Measurements from ENCODE around the gene PABPN1L.

The PABPN1L gene

GRCh38 chr16:88908307-88908706 lies 41.8 kb upstream of the PABPN1L start:
- no peaks in the 10 kb centered on the region for H3K36me3 ChIP-seq (replicated peaks)
- in situ Hi-C loops (cut with HindIII; ENCODE audit: low pct_ligation_motif_present, low sequenced_read_pairs): no loop called here
- H3K27me3 ChIP-seq (replicated peaks): peaks cover 12% of the 10 kb centered on the region
- no peak overlapping the region for H3K4me3 ChIP-seq (ENCODE audit: low read depth, low read length)
- no peak overlapping the region for H3K27ac ChIP-seq
- no peak for DNase-seq
- TF ChIP-seq CTCF (IDR thresholded peaks at IDR 0.05; ENCODE audit: low read depth, low read length, missing control alignments): no peak

DNA sequence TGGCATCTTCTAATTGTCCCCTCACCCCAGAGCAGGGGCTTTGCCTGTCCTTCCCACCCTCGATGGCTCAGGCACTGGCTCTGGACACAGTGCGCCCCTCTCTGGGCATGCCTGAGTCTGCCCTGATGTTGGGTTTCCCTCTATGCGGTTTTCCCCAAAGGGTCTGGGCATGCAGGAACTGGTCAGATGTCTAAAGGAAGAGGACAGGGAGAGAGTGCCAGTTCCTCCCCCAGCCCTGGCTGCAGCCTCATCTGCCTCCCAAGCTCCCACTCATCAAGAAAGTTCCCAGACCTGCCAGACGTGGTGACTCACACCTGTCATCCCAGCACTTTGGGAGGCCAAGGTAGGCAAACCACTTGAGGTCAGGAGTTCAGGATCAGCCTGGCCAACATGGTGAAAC lies 41.3 kb upstream of the PABPN1L start:
- Histone ChIP-seq H3K27me3 (replicated peaks) (peaks cover 13% of the 10 kb centered on the region), H3K4me3 (ENCODE audit: low read depth, low read length) (no peak overlapping the region), H3K27ac (no peak overlapping the region), H3K36me3 (replicated peaks) (no peaks in the 10 kb centered on the region)
- no peak for TF ChIP-seq CTCF (IDR thresholded peaks at IDR 0.05; ENCODE audit: low read depth, low read length, missing control alignments)
- peak; percentile 28 for DNase-seq
- in situ Hi-C loops (cut with HindIII; ENCODE audit: low pct_ligation_motif_present, low sequenced_read_pairs): no loop called here

DNA sequence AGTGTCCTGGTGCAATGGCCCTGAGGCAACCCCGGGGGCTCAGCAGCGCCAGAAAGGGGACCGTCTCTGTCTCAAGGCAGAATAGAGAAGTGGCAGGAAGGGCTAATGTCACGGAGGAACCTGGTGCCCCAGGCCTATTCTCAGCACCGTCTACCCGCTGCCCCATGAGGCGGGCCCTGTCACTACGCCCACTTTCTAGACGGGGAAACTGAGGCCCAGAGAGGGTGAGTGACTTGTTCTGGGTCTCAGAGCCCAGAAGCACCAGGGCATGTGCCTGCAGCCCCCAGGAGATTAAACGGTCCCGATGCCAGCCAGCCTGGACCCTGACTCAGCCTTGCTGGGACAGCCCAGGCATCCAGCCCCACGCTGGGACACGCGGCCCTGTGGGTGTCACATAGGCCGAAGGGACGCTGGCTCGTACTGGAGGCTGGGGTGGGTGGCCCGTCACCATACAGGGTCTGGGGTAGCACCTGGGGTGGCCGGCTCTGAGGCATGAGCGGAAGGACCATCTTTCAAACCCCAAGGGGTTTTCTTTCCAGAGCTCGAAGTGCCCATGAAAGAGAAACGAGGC lies 40.2 kb upstream of the PABPN1L start:
- no peak for DNase-seq
- TF ChIP-seq CTCF (IDR thresholded peaks at IDR 0.05; ENCODE audit: low read depth, low read length, missing control alignments): no peak
- Histone ChIP-seq H3K27me3 (replicated peaks) (peaks cover 13% of the 10 kb centered on the region), H3K4me3 (ENCODE audit: low read depth, low read length) (no peak overlapping the region), H3K36me3 (replicated peaks) (no peaks in the 10 kb centered on the region), H3K27ac (no peak overlapping the region)
- in situ Hi-C loops (cut with HindIII; ENCODE audit: low pct_ligation_motif_present, low sequenced_read_pairs): no loop called here

DNA sequence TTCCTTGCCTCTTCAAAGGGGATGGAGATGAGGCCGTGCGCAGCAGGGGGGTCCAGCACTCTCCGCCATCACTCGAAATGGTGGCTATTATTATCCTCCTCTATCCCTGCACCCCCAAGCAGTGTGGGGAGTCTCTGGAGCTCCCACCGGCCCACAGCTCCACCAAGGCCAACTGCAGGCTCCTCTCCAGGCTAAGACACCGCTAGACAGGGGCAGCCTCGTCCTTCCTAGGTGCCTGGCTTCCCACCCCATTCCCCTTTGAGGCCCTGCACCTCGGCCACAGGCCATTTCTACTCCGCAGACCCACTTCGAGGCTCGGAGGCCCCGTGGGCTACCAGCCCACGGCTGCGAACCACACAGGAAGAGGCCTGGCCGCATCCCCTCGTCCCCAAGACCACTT lies 39.6 kb upstream of the PABPN1L start:
- Histone ChIP-seq H3K27me3 (replicated peaks) (peaks cover 10% of the 10 kb centered on the region), H3K36me3 (replicated peaks) (no peaks in the 10 kb centered on the region), H3K4me3 (ENCODE audit: low read depth, low read length) (no peak overlapping the region), H3K27ac (no peak overlapping the region)
- DNase-seq: no peak
- TF ChIP-seq CTCF (IDR thresholded peaks at IDR 0.05; ENCODE audit: low read depth, low read length, missing control alignments): no peak
- in situ Hi-C loops (cut with HindIII; ENCODE audit: low pct_ligation_motif_present, low sequenced_read_pairs): no loop called here

- DNase-seq: no peak
- TF ChIP-seq CTCF (IDR thresholded peaks at IDR 0.05; ENCODE audit: low read depth, low read length, missing control alignments): no peak
- Histone ChIP-seq H3K4me3 (ENCODE audit: low read depth, low read length) (no peak overlapping the region), H3K27ac (no peak overlapping the region), H3K27me3 (replicated peaks) (peaks cover 9% of the 10 kb centered on the region), H3K36me3 (replicated peaks) (no peaks in the 10 kb centered on the region)
- in situ Hi-C loops (cut with HindIII; ENCODE audit: low pct_ligation_motif_present, low sequenced_read_pairs): no loop called here
These were observed 39.1 kb upstream of the PABPN1L start for GRCh38 chr16:88905563-88905962.

- in situ Hi-C loops (cut with HindIII; ENCODE audit: low pct_ligation_motif_present, low sequenced_read_pairs): no loop called here
- H3K4me3 ChIP-seq (ENCODE audit: low read depth, low read length): no peak overlapping the region
- no peak overlapping the region for H3K27ac ChIP-seq
- DNase-seq: no peak
- no peaks in the 10 kb centered on the region for H3K36me3 ChIP-seq (replicated peaks)
- peaks cover 5% of the 10 kb centered on the region for H3K27me3 ChIP-seq (replicated peaks)
- TF ChIP-seq CTCF (IDR thresholded peaks at IDR 0.05; ENCODE audit: low read depth, low read length, missing control alignments): no peak
These were observed 38.4 kb upstream of the PABPN1L start for GRCh38 chr16:88904676-88905365.

All from brain microvascular endothelial cell (primary cell).